Fibroblast of skin of abdomen (primary cell): ENCODE data around the gene TPR. TPM values are rescaled to one million over a fixed set of nuclear protein-coding genes. Genes with fewer than 3 reads are reported as not detected.
"Not testable (repeated sequence)": the region's sequence is repeated elsewhere in the genome, so short reads cannot be mapped to it uniquely, and the experiment has no call there.

Experiments
- DNase-seq: peaks from one replicate; pipeline ENCODE4 v3.0.0-alpha.2; 2013
- polyA plus RNA-seq, 2 experiments: library from polyadenylated mRNA; unstranded; fragments of 120-200 nt; gene quantifications; one replicate each; pipeline ENCODE4 v1.2.1, GENCODE V29; 2013; ENCODE audit not compliant: insufficient read length in 2 of 2

TPR gene
- polyA plus RNA-seq (2013, experiment 1 of 2; ENCODE audit: insufficient read length): 49.8 TPM
- polyA plus RNA-seq (2013, experiment 2 of 2; ENCODE audit: insufficient read length): 50.4 TPM

- DNase-seq: peak; percentile 99
These were observed at the start of gene TPR, which contains the start of gene ODR4 for GRCh38 chr1:186375152-186375928. Gene TPR, minus strand, starts transcription at chr1:186375253. Its CDS starts 225 bp downstream, at chr1:186375028. Gene ODR4, plus strand, starts transcription at chr1:186375838. Its CDS starts 3,948 bp downstream, at chr1:186379786.

GRCh38 chr1:186424539-186424938, 49.5 kb upstream of the TPR start:
- DNase-seq: no peak

GRCh38 chr1:186421446-186421845, 46.4 kb upstream of the TPR start:
- no peak for DNase-seq

- peak; percentile 6 for DNase-seq
These were observed 45.9 kb upstream of the TPR start for GRCh38 chr1:186420923-186421322.

- DNase-seq: no peak
These were observed 45.3 kb upstream of the TPR start for GRCh38 chr1:186420311-186420710.

- DNase-seq: no peak
These were observed 43.5 kb upstream of the TPR start for GRCh38 chr1:186418503-186418902.

GRCh38 chr1:186413319-186413718, 38.3 kb upstream of the TPR start:
- DNase-seq: peak; percentile 14

- DNase-seq: no peak
These were observed 34.0 kb upstream of the TPR start for GRCh38 chr1:186409091-186409490.

GRCh38 chr1:186404454-186405051, 29.5 kb upstream of the TPR start:
- DNase-seq: peak; percentile 64

- no peak for DNase-seq
These were observed 28.6 kb upstream of the TPR start for GRCh38 chr1:186403632-186404031.

- DNase-seq: peak; percentile 25
These were observed 26.4 kb upstream of the TPR start for GRCh38 chr1:186401446-186401845.

- DNase-seq: not testable (repeated sequence)
These were observed 17.7 kb upstream of the TPR start for GRCh38 chr1:186392711-186393110.

GRCh38 chr1:186391841-186392240, 16.8 kb upstream of the TPR start:
- no peak for DNase-seq

GRCh38 chr1:186390925-186391324, 15.9 kb upstream of the TPR start:
- no peak for DNase-seq

GRCh38 chr1:186386725-186387383, 11.8 kb upstream of the TPR start:
- no peak for DNase-seq

- no peak for DNase-seq
These were observed 871 bp upstream of the TPR start for GRCh38 chr1:186375929-186376319.

GRCh38 chr1:186374303-186375151, 526 bp downstream of the TPR start:
- peak; percentile 1 for DNase-seq

GRCh38 chr1:186347837-186348691, 27.0 kb downstream of the TPR start:
- not testable (repeated sequence) for DNase-seq

- DNase-seq: no peak
These were observed 34.3 kb downstream of the TPR start for GRCh38 chr1:186340772-186341171.

- DNase-seq: no peak
These were observed 37.5 kb downstream of the TPR start for GRCh38 chr1:186337554-186337953.

GRCh38 chr1:186330758-186331157, 44.3 kb downstream of the TPR start:
- no peak for DNase-seq
